ENCODE results near the gene MYO19. TPM values are rescaled to one million over a fixed set of nuclear protein-coding genes. Genes with fewer than 3 reads are reported as not detected.

Gene MYO19
- polyA plus RNA-seq, 1 experiment, result 46.9 TPM

DNA sequence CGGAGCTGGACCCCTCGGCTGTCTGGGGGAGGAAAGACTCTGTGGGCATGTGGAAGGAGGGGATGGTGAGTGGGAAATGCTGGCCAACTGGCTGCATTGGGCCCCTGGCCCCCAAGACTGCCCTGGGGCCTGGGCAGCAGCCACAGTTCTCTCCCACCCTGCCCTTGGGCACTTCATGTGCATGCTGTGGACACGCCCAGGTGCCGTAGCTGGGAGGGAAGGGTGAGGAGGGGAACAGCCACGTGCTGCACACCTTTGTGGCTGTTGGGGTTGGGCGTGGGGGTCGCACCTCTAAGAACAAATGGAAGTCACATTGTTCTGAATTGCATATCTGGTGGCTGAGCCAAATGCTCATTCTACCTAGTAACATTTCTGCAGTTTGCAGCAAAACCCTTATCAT, 60.1 kb downstream of the MYO19 start:
- Histone ChIP-seq H3K36me3 (ENCODE audit: control insufficient read depth, insufficient read depth, low read length) (no peaks in the 10 kb centered on the region), H3K27me3 (ENCODE audit: control insufficient read depth, insufficient read depth, low read length) (no peaks in the 10 kb centered on the region; the same call in 1 of the 2 replicates), H3K4me3 (ENCODE audit: low read depth, low read length) (no peak overlapping the region)
- POLR2A ChIA-PET, result no interaction called here
- CTCF ChIA-PET, result no interaction called here
- DNase-seq (ENCODE audit: low read depth), result no peak
- TF ChIP-seq, protein P1, sequence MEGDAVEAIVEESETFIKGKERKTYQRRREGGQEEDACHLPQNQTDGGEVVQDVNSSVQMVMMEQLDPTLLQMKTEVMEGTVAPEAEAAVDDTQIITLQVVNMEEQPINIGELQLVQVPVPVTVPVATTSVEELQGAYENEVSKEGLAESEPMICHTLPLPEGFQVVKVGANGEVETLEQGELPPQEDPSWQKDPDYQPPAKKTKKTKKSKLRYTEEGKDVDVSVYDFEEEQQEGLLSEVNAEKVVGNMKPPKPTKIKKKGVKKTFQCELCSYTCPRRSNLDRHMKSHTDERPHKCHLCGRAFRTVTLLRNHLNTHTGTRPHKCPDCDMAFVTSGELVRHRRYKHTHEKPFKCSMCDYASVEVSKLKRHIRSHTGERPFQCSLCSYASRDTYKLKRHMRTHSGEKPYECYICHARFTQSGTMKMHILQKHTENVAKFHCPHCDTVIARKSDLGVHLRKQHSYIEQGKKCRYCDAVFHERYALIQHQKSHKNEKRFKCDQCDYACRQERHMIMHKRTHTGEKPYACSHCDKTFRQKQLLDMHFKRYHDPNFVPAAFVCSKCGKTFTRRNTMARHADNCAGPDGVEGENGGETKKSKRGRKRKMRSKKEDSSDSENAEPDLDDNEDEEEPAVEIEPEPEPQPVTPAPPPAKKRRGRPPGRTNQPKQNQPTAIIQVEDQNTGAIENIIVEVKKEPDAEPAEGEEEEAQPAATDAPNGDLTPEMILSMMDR (IDR thresholded peaks at IDR 0.05; ENCODE audit: insufficient read depth, low read depth, low read length), result no peak

DNA sequence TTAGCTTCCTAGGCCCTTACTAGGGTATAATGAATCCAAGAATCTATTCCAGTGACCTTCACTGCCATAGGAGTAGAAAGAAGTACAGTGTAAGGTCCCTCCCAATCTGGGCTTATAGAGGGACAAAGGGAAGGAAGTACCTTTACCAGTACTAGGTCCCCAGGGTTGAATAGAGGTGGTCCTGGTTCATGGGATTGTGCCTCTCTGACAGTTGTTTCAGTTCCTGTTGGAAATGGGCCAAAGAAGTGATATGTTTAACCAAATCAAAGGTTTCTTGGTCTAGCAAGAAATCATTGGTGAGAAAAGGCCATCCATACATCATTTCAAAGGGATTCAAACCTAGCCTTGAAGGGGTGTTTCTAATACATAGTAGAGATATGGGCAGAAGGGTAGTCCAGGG, 64.2 kb downstream of the MYO19 start:
- Histone ChIP-seq H3K4me3 (ENCODE audit: low read depth, low read length) (no peak overlapping the region), H3K27me3 (ENCODE audit: control insufficient read depth, insufficient read depth, low read length) (peaks cover 1% of the 10 kb centered on the region), H3K36me3 (ENCODE audit: control insufficient read depth, insufficient read depth, low read length) (no peaks in the 10 kb centered on the region)
- ChIA-PET CTCF (interaction anchor here (2.0 kb wide), 1 partner anchor 13 kb away, joined by 6 read pairs; no protein-coding TSS in a partner anchor), POLR2A (no interaction called here)
- no peak for DNase-seq (ENCODE audit: low read depth)
- TF ChIP-seq, protein P1 (IDR thresholded peaks at IDR 0.05; ENCODE audit: insufficient read depth, low read depth, low read length), result no peak

DNA sequence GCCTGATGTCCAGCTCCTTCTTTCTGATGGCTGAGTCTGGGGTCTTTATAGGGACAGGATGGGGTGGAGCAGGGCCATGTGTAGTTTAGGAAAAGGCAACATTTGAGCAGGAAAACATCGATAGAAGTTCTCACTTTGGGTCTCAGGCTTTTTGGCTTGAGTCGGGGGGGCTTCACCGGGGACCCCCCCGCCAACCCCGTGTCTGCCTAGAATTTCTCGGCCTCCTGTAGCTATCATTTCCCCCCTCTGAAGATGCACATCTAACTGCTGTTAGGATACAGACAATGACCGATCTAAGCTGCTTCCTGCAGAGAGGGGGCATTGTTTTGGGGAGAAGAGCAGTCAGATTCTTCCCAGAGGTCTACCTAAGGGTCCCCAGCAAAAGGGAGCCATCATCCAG, 64.9 kb downstream of the MYO19 start:
- H3K4me3 ChIP-seq (ENCODE audit: low read depth, low read length), result no peak overlapping the region
- no peak for DNase-seq (ENCODE audit: low read depth)
- no peaks in the 10 kb centered on the region for H3K36me3 ChIP-seq (ENCODE audit: control insufficient read depth, insufficient read depth, low read length)
- H3K27me3 ChIP-seq (ENCODE audit: control insufficient read depth, insufficient read depth, low read length), result peaks cover 3% of the 10 kb centered on the region
- TF ChIP-seq, protein P1 (IDR thresholded peaks at IDR 0.05; ENCODE audit: insufficient read depth, low read depth, low read length), result no peak
- ChIA-PET CTCF (interaction anchor here (2.0 kb wide), 1 partner anchor 14 kb away, joined by 6 read pairs; no protein-coding TSS in a partner anchor), POLR2A (no interaction called here)

DNA sequence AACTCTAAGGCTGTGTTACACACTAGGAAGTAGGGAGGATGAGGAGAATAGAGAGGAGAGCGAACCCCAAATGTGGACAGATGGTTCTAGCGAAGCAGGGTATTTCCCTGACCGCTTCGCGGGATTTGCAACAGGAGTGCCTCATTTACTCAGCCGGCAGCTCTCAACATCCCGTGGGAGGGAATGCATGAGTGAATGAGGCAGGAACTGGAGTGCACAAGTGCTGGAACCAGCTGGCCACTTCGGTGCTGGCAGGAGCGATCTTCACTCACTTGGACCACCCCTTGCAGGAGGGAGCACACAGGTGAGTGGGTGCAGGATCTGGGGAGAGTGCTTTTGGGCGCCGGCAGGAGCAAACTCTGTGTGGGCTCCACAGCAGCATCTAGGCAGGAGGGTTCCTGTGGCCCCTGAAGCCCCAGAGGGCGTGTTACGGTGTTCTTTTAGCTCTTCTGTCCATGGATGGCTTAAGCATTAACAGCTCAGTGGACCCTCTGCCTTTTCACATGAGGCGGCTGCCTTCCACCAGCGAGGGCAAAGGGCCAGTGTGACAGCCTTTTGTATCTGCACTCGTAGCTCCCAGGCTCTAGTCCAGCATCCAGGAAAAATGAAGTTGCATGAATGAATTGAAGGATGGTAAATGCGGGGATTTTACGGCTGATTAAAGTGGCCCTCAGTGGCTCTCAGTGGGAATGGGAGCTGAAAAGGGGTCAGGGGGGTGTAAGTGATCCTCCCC, 65.6 kb downstream of the MYO19 start:
- Histone ChIP-seq H3K27me3 (ENCODE audit: control insufficient read depth, insufficient read depth, low read length) (peaks cover 3% of the 10 kb centered on the region), H3K36me3 (ENCODE audit: control insufficient read depth, insufficient read depth, low read length) (no peaks in the 10 kb centered on the region), H3K4me3 (ENCODE audit: low read depth, low read length) (no peak overlapping the region)
- DNase-seq (ENCODE audit: low read depth), result no peak
- POLR2A ChIA-PET, result no interaction called here
- TF ChIP-seq, protein P1 (IDR thresholded peaks at IDR 0.05; ENCODE audit: insufficient read depth, low read depth, low read length), result no peak
- CTCF ChIA-PET, result interaction anchor here (2.0 kb wide), 1 partner anchor 14 kb away, joined by 6 read pairs; no protein-coding TSS in a partner anchor

DNA sequence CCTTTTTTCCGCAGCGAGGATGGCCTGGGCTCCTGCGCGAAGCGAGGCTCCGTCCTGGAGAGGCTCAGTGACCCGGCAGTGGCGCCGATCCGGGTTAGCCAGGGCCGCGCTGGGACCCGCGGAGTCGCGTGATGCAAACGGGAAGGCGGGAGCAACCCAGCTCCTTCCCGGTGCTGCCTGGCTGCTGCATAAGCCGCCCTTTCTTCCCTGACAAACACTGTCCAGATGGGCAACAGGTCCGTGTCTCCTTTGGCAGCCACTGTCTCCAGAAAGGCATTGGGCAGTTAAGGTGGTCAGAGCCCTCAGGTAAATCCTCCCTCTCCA, 69.9 kb downstream of the MYO19 start:
- no peak for DNase-seq (ENCODE audit: low read depth)
- H3K4me3 ChIP-seq (ENCODE audit: low read depth, low read length), result no peak overlapping the region
- H3K27me3 ChIP-seq (ENCODE audit: control insufficient read depth, insufficient read depth, low read length), result peaks cover 3% of the 10 kb centered on the region
- TF ChIP-seq, protein P1 (IDR thresholded peaks at IDR 0.05; ENCODE audit: insufficient read depth, low read depth, low read length), result no peak
- ChIA-PET CTCF (interaction anchor here (0.9 kb wide), 1 partner anchor 18 kb away, joined by 5 read pairs; no protein-coding TSS in a partner anchor), POLR2A (no interaction called here)
- H3K36me3 ChIP-seq (ENCODE audit: control insufficient read depth, insufficient read depth, low read length), result no peaks in the 10 kb centered on the region

Data from BJ (cell line).